D721Med (cell line): ENCODE data around the gene EFNA5.

Source experiments
- DNase-seq: peaks from one replicate; pipeline ENCODE4 v3.0.0; 2011; ENCODE audit warnings: low spot score; ENCODE audit not compliant: insufficient read length
- FAIRE-seq: peaks from 2 replicates; lab custom pipeline; 2011; peaks lifted over from hg19 to GRCh38; lab: Jason Lieb, UNC
- CTCF ChIP-seq: IDR thresholded peaks from 2 replicates; pipeline ENCODE4 v1.5.1; 2012; ENCODE audit warnings: mild to moderate bottlenecking, control low read depth; ENCODE audit not compliant: insufficient read depth; ENCODE audit errors: missing control alignments

The EFNA5 gene

DNA sequence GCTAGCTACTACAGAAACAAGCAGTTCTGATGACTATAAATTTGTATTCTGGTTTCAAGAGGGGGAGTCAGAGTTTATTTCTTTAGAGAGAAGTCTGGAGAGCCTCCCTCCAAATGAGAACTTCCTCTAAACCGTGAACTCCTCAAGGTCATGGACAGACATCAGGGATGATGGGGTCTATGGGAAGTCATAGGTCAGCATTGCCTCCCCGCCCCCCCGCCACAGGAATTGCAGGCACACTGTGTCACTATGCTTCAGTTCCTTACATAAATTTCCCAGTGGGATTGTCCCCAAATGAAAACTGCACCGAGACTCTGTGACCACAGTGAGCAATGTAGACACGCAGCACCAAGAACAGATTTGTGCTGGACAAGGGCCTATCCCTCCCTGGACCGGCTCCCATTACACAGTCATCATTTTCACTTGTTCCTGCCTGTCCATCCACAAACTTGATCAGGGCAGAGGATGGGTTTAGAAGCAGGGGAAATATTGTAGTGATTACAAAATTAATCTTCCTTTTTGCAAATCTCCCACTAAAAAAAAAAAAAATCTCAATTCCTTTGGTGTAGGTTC lies 300.3 kb downstream of the EFNA5 start:
- no peak for TF ChIP-seq CTCF
- no peak for FAIRE-seq

DNA sequence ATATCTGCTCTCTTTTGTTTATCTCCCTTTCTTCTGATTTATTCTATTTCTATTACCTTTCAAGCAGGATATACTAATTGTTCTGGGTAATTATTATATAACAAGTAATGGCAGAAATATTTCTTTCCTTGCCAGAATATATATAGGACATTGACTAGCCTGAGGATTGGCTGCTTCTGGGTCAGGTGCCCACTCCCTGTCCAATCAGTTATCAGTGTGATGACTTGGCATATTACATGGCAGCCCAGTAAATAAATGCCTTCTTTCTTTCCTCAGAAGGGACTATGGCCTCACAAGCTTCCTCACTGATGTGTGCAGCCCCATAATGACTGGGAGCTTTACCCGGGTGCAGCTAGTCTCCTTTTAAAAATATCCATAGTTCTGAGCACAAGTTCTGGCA lies 301.1 kb downstream of the EFNA5 start:
- no peak for TF ChIP-seq CTCF
- no peak for FAIRE-seq
- no peak for DNase-seq

More for the DNA sequence above, 300.3 kb downstream of the EFNA5 start:
- DNase-seq: no peak

DNA sequence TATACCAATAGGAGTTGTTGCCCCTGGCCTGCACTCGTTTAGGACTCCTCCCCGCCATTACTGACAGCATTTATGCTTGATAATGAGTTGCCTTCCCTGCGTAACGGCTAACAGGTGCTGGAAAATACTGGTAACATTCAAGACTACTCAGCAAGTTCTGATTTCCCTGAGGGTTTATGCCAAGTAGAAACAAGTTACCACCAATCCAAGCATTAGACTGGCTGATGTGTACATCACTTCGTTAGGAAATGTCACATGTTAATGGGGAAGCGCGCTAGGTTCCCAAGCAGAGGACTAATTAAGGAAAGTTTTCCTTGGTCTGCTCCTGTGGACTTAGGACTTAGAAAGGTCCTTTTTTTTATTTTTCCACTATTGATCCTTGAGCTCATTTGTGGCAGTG lies 302.1 kb downstream of the EFNA5 start:
- FAIRE-seq: no peak
- TF ChIP-seq CTCF: no peak
- no peak for DNase-seq

GRCh38 chr5:107367939-107368338 lies 302.8 kb downstream of the EFNA5 start:
- DNase-seq (no peak), FAIRE-seq (no peak)
- no peak for TF ChIP-seq CTCF

- no peak for TF ChIP-seq CTCF
- FAIRE-seq: no peak
- no peak for DNase-seq
These were observed 303.3 kb downstream of the EFNA5 start for GRCh38 chr5:107367480-107367879.

GRCh38 chr5:107365320-107366109 lies 305.2 kb downstream of the EFNA5 start:
- no peak for TF ChIP-seq CTCF
- FAIRE-seq: no peak
- no peak for DNase-seq

DNA sequence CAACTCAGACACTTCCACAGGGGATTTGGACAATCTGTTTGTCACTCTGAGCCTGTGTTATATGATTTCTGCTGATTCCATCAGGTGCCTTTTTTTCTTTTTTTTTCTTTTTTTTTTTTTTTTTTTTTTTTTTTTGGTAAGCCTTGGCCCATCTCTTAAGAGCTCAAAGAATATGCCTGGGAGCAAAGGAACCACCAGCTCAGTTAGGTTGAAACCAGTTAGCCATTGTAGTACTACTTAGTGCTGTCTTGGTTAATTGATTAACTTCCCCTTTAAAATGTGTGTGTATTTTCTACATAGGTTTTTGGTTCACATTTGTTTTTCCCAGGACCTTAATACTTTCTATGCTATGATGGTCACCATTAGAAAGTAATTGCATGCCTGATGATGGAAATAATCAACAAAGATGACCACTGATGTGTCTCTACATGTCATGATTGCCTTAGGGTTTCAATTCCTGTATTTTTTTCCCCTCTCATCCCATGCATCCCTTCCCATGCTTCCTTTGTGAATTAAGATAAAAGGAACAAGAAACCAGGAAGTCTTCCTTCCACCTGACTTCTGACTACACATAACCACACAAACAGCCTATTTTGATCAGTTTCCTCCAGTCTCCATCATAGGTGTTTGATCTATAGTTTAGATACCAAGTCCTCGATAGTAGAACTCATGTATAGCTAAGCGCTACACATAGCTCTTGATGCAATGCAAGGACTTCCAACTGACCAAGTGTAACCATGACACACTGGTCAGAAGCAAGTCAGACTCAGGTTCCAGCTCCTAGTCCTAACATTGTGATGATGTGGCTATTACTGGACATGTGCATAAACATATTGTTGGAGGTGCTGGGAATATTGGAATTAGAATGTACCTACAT lies 306.1 kb downstream of the EFNA5 start:
- DNase-seq (no peak), FAIRE-seq (no peak)
- no peak for TF ChIP-seq CTCF
